Ureter (tissue), 1 donor: ENCODE data around the gene EPHA3. TPM values are rescaled to one million over a fixed set of nuclear protein-coding genes. Genes with fewer than 3 reads are reported as not detected.
"Not testable (repeated sequence)": the region's sequence is repeated elsewhere in the genome, so short reads cannot be mapped to it uniquely, and the experiment has no call there.

Source experiments
- DNase-seq: peaks from one replicate; pipeline ENCODE4 v3.0.0-alpha.2; 2020; ENCODE audit warnings: low spot score
- total RNA-seq: library from RNA; stranded (reverse); gene quantifications from one replicate; pipeline ENCODE4 v1.2.4, GENCODE V29; 2023
- donor health status: DM: yes; HTN: yes; CAD: no.

Gene EPHA3
- total RNA-seq, 1 donor from 2014 or later = 11.4 TPM

DNA sequence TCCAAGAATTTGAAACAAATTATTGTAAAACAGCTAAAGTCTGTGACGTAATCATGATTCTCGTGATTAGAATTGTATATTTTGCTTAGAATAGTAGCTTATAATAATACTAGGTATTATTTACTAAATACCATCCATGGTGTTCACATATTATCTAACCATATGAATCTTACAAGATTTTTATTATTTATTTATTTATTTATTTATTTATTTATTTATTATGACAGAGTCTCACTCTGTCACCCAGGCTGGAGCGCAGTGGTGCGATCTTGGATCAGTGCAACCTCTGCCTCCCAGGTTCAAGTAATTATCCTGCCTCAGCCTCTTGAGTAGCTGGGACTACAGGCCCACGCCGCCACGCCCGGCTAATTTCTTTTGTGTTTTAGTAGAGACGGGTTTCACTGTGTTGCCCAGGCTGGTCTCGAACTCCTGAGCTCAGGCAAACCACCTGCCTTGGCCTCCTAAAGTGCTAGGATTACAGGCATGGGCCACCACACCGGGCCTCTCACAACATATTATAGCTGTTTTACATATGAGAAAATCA lies 173.5 kb downstream of the EPHA3 start:
- no peak for DNase-seq

DNA sequence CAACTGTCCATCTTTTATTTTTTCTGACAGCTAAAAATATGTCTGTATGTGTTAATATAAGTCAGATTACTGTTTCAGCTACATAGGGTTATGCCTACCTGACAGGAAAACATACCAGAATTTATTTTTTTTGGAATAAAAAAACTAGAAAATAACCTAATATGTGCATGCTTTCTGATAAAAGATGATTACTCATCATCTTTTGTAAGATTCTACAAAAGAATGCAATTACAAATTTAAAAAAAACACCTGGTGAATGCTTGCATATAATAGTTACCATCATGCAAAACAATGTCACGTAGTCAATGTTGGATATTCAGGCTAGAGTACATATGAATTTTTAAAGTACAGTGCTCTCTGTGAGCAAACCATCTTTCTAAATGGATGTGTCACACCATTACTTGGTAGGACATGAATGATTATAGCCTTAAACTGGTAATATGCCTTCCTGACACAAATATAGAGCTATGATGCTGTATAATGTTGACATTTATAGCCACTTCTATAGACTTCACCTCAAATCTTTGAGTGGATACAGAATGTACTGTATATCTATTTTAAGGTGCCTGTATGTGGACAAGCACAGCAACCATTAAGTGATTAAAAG lies 180.6 kb downstream of the EPHA3 start:
- DNase-seq = no peak

DNA sequence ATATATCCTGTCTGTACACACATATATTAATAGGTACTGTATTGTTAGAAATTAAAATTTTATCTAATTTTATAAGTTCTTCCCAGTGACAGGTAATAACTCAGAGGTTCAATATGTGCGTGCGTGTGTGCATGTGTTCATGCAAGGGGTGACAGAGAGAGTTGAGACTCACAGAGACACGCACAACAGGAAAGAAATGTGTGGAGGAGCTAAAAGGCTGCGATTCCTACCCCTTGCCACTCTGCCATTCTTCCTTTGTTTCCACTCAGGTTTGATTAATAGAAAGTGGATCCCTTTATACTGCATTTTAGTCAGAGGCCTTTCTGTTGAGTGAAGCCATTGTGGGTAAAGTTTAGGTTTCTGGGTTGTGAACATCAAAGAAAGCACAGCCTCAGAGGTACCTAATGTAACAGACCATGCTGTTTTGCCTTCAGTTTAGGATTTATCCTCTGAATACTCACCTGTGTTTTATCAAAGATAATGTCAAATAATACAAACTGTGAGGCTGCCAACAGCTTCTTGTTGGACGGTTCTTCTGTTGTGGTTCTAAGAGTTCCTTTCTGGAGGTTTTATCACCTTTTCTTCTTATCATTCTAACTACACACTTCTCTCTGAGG lies 182.3 kb downstream of the EPHA3 start:
- DNase-seq = no peak

DNA sequence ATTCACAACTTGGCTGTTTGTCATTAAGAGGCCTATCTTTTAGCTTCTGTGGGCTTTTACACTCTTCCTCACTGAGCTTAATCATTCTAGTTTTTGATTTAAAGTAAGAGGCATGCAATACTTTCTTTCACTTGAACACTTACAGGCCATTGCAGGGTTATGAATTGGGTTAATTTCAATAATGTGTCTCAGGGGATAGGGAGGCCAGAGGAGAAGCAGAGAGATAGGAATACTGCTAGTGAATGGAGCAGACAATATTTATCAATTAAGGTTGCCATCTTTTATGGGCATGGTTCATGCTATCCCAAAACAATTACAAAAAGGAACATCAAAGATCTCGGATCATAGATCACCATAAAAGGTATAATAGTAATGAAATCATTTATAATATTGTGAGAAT lies 189.8 kb downstream of the EPHA3 start:
- DNase-seq = no peak

DNA sequence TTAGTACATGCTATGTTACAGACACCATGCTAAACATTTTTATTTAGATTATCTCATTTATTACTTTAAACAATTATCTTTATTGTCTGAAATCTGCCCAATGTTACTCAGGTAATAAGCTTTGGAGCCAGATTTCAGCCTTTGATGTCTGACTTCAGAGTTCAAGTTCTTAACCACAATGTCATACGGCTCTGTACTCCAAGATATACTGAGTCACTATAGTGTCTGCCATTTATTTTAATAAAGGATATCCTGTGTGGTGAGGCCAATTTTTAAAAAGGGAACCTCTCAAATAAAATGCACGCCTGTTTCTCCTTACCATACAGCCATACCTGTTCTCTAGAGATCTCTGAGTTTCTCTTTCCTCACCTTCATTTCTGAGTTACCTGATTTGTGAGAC lies 193.1 kb downstream of the EPHA3 start:
- DNase-seq = no peak

DNA sequence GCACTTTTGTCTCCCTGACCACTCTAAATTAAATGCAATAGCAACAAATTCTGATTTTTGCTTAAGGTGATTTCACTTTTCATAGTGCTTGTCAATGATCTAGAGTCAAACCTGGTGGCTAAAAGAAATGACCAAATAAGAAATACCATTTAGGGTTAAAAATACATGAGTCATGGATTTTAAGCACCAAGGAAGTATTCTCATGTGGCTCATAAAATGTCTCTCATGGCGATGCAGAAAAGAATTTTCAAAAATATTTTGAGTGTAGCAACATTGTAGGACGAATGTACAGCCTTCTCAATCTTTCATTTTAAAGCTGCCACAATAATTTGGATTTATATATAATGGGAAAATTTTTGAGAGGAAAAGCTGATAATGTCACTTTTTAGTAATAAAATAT lies 193.6 kb downstream of the EPHA3 start:
- DNase-seq = no peak

DNA sequence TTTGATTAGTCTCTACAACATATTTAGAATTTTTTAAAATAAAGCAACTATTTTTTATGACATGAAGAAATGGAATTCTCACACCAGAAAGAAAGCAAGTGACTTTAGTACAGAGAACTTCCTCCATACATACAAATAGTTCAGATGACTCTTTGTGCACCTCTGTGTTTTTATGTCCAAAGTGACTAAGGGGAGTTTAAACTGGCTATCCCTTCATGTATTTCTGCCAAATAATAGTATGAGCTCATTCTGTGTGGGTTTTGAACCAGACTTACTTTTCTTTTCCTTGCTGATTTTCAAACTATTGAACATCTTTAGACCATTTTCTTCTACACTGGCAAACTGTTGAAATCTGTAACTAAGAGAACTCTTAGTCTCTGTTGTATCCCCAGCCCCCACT lies 196.3 kb downstream of the EPHA3 start:
- no peak for DNase-seq

DNA sequence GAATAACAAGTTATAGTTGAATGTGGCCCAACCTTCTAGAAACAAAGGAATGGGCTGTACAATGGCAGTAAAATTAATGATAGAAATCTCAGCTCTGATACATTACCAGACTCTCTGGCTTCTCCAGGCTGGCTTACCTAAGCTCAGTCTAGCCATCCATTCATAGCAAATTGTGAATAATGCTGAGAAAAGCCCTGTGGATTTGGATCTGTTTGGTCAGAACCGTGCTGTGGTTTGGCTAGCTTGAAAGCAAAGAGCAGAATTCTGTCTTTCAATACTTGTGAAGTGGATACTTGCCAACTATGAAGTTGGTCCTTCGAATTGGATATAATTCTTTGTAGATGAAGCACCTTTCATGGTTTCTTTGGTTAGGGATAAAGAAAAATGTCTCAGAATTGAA lies 199.1 kb downstream of the EPHA3 start:
- DNase-seq = no peak

DNA sequence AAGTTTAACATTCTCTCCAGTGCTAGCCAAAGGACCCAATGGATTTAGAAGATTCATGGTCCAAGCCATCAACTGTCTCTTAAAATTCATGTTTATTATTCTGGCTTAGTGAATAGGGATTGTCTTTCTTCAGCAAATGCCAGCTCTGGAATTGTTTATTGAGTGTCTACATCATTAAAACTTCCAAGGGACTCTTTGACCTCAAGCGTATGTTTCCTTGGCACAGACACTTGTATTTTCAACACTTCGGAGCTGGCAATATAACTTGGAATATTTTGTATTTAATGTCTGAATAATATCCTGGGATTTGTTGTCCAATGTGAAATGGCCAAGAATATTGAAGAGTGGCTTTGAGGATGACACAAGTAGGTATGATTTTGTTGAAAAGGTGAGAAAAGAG lies 204.2 kb downstream of the EPHA3 start:
- DNase-seq = no peak

DNA sequence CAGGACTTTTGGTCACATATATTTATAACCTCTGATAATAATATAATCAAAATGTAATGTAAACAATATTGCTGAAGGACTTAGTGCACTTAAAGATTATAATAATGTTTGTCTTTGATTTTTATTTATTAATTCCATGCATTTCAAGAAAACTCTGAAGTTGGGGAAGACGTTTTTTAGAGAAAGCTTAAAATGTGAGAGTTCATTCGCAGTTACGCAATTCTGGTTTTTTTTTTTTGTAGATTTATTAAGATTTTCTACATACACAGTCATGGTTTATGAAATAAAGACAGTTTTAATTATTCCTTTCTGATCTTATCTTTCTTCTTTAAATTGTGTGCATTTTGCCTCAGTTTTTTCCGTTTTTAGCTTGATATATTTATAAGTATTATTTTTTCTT lies 204.7 kb downstream of the EPHA3 start:
- no peak for DNase-seq

DNA sequence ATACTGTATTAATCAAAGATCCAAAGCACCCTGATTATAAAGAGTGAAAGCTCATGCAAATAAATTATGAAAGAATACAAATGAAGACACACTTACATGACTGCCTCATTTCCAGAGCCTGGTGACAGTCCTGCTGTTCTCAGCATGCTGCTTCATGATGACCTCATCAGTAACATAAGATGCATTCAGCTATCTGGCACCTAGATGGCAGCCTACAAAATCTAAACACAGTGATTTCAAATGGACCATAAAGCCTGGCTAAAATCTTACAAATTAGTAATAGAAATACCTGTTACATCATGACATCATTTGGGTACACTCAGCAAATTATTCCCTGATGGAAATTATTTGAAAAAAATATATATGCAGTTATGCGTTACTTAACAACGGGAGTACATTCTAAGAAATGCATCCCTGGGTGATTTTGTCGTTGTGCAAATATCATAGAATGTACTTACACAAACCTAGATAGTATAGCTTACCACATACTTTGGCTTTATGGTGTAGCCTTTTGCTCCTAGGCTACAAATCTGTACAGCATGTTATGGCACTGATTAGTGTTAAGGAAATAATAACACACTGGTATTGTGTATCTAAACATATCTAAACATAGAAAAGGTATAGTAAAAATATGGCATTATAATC lies 207.2 kb downstream of the EPHA3 start:
- DNase-seq = no peak

DNA sequence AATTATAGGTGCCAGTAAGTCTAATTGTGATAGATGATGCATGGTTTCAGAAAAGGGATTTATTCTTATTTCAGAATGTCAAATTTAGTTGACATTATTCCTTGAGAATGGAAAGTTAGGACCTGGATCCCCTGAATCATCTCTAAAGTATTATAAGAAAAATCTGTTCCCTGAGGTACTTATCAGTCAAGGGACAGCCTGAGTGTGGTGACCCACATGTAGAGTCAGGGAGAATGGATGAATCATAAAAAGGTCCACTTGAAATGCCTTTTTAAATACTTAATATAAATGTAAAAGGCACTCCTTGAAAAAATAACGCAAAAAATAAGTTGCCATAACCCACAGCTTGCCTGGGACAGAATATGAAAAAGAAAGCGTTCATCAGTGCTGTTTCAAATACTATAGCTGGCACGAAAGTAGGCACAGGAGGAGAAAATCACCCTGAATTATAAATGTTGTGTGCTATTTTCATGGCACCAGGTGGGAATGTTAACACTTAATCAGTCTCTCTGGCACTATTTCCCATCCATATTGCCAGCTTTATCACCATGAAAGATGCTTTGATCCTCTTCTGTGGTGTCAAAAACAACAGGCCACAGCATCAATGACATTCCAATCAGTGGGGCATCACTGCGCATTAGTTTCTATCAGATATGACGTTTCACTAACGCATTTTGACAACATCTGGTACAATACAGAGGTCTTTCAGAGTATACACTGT lies 208.5 kb downstream of the EPHA3 start:
- no peak for DNase-seq

DNA sequence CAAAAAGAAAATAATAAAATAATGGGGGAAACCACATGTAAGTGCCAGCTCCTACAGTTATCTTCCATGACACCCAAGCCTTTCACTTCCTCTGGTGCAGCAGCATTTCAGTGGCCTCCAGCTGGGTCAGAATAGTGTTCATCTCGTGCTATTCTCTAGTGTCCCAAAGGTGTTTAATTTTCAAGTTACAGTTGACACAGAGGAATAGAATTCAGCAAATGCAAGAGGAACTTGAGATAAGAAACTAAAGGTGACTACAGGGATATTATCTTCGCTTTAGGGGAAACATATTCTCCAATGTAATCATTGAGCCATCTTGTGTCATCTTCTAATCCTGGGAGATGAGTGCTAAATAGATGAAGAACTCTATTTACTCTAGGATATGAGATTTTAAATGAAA lies 212.8 kb downstream of the EPHA3 start:
- DNase-seq = no peak

DNA sequence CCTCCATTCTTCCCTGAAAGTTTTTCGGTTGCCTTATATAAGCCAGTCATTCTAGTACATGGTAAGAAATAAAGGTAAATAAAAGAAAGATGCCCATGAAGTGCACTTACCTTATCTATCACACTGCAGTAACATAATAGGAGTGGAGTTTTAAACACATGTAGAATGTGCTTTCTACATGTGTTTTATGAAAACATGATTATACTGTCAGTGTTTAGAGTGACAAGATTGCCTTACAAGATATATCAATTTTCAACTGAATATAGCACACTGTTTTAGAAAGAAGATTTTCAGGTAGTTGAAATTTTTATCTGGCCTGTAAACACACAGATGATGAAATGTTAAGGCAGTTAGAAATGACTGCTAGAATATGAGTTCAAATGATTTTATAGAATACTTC lies 219.6 kb downstream of the EPHA3 start:
- DNase-seq = no peak

DNA sequence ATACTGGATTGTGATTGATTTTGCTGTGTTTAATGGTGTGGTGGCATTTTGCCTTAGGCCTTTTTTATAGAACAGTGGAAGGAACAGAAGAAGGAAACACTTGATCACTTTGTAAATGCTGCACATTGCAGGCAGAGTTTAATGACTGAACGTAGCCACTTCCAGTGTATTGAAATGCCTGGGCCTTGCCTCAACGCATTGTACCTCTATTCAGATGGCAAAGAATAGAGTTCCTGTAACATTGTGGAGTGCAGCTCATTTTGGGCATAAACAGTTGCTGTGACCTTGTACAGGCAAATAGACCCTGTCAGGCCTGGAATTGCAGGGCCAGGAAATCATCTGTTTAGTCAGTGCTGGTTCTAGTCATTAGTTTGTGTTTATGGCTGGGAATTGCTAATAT lies 225.0 kb downstream of the EPHA3 start:
- no peak for DNase-seq

DNA sequence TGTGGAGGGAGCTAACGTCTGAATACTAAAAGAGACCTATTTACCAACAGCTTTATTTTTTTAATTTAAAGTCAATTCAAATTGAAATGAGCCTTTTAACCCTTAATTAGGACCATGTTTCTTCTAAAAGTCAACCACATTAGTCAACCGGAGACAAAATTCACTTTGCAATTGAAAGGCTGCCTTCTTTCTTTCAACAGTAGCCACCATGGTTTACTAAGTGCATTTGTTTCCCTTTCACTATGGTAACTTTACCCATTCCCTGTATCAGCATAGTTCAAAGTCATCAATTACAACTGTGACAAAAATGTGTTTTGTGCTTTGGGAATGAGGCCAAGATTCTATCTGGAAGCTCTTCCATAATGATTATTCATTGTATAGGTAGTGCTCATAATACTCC lies 225.4 kb downstream of the EPHA3 start:
- DNase-seq = no peak

DNA sequence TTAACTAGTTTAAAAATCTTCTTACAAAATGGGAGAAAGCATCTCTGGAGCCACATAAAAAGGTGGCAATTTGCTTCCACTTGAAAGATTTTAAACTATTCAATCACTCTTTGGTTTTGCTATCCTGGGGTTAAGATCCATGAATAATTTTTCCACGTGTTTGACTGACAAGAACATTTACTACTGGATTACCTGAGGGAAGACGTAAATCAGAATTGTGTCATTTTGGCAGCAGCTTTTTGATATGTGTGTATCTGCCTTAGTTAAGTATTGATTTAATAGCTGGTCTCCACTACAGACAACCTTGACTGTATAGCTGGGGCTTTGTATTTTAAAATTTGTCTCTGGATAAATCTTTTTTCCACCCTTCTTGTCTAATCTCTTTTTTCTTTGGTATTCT lies 228.3 kb downstream of the EPHA3 start:
- DNase-seq = no peak

DNA sequence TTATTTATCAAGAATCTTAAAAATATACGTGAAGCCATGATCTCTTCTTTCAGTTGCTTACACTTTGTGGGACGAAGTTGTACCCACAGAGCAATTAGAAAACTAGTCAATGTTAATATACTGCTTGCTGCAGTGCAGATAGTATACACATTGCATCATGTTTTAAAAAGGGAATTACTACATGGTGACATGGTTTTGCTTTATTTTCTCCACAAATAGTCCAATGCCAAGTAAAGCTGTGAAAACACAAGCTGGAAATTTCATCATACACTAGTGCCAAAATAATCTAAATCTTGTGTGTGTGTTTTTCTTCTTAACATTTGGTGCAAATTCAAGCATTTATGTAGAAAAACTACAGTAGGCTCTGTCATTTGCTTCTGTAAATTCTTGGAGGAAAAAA lies 233.0 kb downstream of the EPHA3 start:
- DNase-seq = no peak

DNA sequence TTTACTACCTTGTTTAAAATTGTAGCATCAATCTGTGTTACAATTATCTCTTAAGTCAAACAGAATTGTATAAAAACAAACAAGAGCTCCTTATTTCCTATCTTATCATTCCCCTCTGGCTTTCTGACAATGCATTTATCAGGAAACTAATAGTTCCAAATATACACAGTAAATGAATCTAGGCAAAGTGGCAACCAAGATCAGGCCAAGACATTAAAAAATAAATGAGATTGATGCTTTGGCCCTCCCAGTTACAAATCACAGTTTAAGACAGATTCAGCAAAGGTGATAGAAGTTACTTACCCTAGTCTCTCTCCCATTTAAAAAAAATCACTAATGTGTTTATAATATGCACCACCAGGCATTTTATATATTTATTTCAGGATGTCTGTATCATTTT lies 236.7 kb downstream of the EPHA3 start:
- no peak for DNase-seq

DNA sequence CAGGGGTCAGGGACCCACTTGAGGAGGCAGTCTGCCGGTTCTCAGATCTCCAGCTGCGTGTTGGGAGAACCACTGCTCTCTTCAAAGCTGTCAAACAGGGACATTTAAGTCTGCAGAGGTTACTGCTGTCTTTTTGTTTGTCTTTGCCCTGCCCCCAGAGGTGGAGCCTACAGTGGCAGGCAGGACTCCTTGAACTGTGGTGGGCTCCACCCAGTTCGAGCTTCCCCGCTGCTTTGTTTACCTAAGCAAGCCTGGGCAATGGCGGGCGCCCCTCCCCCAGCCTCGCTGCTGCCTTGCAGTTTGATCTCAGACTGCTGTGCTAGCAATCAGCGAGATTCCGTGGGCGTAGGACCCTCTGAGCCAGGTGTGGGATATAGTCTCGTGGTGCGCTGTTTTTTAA lies 243.5 kb downstream of the EPHA3 start:
- not testable (repeated sequence) for DNase-seq

DNA sequence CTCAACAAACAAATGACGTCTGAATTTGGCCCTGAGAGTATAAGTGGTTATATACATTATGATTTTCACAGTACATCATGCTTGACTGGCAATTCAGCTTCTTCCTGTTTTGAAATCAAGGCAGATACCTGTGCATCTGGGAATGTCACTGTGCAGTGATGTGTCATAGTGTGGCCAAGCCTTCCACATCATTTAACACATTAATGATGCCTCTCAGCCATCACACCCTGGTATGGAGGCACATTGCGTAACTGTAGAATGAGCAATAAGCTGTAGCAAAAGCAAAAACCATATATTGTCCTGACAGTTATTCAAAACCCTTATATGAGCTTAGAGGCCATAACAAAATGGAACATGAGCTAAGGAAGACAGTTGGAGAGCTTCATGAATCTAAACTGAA lies 246.0 kb downstream of the EPHA3 start:
- DNase-seq = no peak

DNA sequence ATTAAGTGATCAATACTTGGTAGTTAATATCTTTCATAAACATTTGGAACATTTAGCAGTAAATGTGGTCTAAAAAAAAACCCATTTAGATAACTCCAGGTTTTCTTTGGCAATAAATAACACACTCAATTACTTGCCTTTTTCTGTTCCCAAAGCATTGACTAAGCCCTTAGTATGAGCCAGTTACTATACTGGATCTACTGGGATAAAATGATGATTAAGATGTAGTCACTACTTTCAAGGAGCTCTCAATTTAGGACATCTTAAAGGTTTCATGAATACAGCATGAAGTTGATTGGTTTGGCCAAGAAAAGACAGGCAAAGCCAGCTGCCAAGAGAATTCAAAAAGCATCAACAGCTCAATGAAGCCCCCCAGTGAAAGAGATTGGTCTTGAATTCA lies 250.9 kb downstream of the EPHA3 start:
- no peak for DNase-seq

DNA sequence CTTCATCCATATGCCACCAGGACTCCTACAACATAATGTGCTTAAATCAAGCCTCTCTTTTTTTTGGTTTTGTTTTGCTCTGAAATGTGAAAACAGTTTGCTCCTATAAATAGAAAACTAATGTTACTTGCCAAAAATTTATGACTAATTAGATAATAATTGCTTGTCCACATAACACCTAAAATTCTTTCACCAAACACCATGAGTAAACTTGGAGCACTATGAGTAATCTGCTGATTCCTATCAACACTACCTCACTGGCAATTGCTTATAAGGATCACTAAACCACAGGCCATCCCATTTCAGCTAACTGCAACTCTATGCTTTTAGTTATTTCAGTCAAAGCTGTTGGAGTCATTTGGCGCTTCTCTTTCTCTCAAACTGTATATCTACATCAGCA lies 252.7 kb downstream of the EPHA3 start:
- DNase-seq = no peak
